SK-N-SH treated with all-trans-retinoic acid at 6 μM for 48 hours (cell line): Measurements from ENCODE around the gene SPCS3.

Experiments
- ESRRG ChIP-seq: fragments of 250-450 bp; sonication (Bioruptor Pico); IDR thresholded peaks from 2 replicates; pipeline ENCODE4 v1.6.1; 2021; ENCODE audit warnings: mild to moderate bottlenecking
- ISL1 ChIP-seq: fragments of 250-450 bp; sonication (Bioruptor Pico); IDR thresholded peaks from 2 replicates; pipeline ENCODE4 v2.1.2; 2022; ENCODE audit warnings: mild to moderate bottlenecking, moderate library complexity
- RARB ChIP-seq: fragments of 250-450 bp; sonication (Bioruptor Pico); IDR thresholded peaks from 2 replicates; pipeline ENCODE4 v1.8.0; 2021; ENCODE audit warnings: mild to moderate bottlenecking, moderate library complexity
- SNAI2 ChIP-seq: fragments of 250-450 bp; sonication (Bioruptor Pico); IDR thresholded peaks from 2 replicates; pipeline ENCODE4 v1.5.0; 2020; ENCODE audit warnings: mild to moderate bottlenecking, moderate library complexity
- TCF4 ChIP-seq: fragments of 250-450 bp; sonication (Bioruptor Pico); IDR thresholded peaks from 2 replicates; pipeline ENCODE4 v1.8.0; 2021; ENCODE audit warnings: mild to moderate bottlenecking, moderate library complexity, borderline replicate concordance
- ZFP30 ChIP-seq: fragments of 450-650 bp; formaldehyde crosslinking; IDR thresholded peaks from 2 replicates; pipeline ENCODE4 v1.5.0; 2022; ENCODE audit warnings: mild to moderate bottlenecking, moderate library complexity
- ZNF70 ChIP-seq: fragments of 450-650 bp; formaldehyde crosslinking; IDR thresholded peaks from 2 replicates; pipeline ENCODE4 v1.5.0; 2020; ENCODE audit warnings: mild to moderate bottlenecking, moderate library complexity
- ZNF8 ChIP-seq: fragments of 450-650 bp; formaldehyde crosslinking; IDR thresholded peaks from 2 replicates; pipeline ENCODE4 v1.5.0; 2020; ENCODE audit warnings: mild to moderate bottlenecking, moderate library complexity
- TF ChIP-seq, protein P1 (sequence below): fragments of 250-450 bp; sonication (Bioruptor Pico); IDR thresholded peaks from 2 replicates; pipeline ENCODE4 v1.5.0; 2020; ENCODE audit warnings: mild to moderate bottlenecking, moderate library complexity
- TF ChIP-seq, protein P2 (sequence below): fragments of 250-450 bp; sonication (Bioruptor Pico); IDR thresholded peaks from 2 replicates; pipeline ENCODE4 v1.8.0; 2021; ENCODE audit warnings: low read depth, mild to moderate bottlenecking, moderate library complexity, borderline replicate concordance
- TF ChIP-seq, protein P3 (sequence below): fragments of 250-450 bp; sonication (Bioruptor Pico); IDR thresholded peaks from 2 replicates; pipeline ENCODE4 v1.5.1; 2021; ENCODE audit warnings: mild to moderate bottlenecking, moderate library complexity
- TF ChIP-seq, protein P4 (sequence below): fragments of 250-450 bp; sonication (Bioruptor Pico); IDR thresholded peaks from 2 replicates; pipeline ENCODE4 v1.8.0; 2020; ENCODE audit warnings: mild to moderate bottlenecking, moderate library complexity, borderline replicate concordance

DNA sequence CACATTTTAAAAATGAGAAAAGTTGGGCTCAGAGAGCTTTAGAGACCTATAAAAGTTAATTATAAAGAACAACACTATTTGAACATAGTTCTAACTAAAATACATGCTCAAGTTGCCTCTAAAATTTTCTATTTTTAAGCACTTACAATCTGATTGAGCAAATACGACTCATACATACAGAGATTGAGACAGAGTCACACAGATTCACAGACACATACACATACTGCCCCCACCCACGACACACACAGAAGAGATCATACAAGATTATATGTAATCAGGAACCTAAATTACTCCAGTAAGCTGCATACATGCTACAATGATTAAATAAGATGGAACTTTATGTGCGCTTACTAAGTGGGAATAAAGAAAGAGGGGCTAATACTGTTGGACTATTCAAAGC lies 48.0 kb upstream of the SPCS3 start:
- TF ChIP-seq ZNF70, result no peak
- no peak for TF ChIP-seq RARB
- TF ChIP-seq, protein P1, sequence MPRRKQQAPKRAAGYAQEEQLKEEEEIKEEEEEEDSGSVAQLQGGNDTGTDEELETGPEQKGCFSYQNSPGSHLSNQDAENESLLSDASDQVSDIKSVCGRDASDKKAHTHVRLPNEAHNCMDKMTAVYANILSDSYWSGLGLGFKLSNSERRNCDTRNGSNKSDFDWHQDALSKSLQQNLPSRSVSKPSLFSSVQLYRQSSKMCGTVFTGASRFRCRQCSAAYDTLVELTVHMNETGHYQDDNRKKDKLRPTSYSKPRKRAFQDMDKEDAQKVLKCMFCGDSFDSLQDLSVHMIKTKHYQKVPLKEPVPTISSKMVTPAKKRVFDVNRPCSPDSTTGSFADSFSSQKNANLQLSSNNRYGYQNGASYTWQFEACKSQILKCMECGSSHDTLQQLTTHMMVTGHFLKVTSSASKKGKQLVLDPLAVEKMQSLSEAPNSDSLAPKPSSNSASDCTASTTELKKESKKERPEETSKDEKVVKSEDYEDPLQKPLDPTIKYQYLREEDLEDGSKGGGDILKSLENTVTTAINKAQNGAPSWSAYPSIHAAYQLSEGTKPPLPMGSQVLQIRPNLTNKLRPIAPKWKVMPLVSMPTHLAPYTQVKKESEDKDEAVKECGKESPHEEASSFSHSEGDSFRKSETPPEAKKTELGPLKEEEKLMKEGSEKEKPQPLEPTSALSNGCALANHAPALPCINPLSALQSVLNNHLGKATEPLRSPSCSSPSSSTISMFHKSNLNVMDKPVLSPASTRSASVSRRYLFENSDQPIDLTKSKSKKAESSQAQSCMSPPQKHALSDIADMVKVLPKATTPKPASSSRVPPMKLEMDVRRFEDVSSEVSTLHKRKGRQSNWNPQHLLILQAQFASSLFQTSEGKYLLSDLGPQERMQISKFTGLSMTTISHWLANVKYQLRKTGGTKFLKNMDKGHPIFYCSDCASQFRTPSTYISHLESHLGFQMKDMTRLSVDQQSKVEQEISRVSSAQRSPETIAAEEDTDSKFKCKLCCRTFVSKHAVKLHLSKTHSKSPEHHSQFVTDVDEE (CRISPR knock-in tag), result no peak
- no peak for TF ChIP-seq TCF4
- no peak for TF ChIP-seq SNAI2 (CRISPR knock-in tag)
- TF ChIP-seq ESRRG (CRISPR knock-in tag), result no peak
- no peak for TF ChIP-seq ZFP30 (CRISPR knock-in tag)
- TF ChIP-seq, protein P2, sequence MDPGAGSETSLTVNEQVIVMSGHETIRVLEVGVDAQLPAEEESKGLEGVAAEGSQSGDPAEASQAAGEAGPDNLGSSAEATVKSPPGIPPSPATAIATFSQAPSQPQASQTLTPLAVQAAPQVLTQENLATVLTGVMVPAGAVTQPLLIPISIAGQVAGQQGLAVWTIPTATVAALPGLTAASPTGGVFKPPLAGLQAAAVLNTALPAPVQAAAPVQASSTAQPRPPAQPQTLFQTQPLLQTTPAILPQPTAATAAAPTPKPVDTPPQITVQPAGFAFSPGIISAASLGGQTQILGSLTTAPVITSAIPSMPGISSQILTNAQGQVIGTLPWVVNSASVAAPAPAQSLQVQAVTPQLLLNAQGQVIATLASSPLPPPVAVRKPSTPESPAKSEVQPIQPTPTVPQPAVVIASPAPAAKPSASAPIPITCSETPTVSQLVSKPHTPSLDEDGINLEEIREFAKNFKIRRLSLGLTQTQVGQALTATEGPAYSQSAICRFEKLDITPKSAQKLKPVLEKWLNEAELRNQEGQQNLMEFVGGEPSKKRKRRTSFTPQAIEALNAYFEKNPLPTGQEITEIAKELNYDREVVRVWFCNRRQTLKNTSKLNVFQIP (CRISPR knock-in tag), result no peak
- TF ChIP-seq, protein P3, sequence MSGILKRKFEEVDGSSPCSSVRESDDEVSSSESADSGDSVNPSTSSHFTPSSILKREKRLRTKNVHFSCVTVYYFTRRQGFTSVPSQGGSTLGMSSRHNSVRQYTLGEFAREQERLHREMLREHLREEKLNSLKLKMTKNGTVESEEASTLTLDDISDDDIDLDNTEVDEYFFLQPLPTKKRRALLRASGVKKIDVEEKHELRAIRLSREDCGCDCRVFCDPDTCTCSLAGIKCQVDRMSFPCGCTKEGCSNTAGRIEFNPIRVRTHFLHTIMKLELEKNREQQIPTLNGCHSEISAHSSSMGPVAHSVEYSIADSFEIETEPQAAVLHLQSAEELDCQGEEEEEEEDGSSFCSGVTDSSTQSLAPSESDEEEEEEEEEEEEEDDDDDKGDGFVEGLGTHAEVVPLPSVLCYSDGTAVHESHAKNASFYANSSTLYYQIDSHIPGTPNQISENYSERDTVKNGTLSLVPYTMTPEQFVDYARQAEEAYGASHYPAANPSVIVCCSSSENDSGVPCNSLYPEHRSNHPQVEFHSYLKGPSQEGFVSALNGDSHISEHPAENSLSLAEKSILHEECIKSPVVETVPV (CRISPR knock-in tag), result no peak
- TF ChIP-seq, protein P4, sequence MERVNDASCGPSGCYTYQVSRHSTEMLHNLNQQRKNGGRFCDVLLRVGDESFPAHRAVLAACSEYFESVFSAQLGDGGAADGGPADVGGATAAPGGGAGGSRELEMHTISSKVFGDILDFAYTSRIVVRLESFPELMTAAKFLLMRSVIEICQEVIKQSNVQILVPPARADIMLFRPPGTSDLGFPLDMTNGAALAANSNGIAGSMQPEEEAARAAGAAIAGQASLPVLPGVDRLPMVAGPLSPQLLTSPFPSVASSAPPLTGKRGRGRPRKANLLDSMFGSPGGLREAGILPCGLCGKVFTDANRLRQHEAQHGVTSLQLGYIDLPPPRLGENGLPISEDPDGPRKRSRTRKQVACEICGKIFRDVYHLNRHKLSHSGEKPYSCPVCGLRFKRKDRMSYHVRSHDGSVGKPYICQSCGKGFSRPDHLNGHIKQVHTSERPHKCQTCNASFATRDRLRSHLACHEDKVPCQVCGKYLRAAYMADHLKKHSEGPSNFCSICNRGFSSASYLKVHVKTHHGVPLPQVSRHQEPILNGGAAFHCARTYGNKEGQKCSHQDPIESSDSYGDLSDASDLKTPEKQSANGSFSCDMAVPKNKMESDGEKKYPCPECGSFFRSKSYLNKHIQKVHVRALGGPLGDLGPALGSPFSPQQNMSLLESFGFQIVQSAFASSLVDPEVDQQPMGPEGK (CRISPR knock-in tag), result no peak
- no peak for TF ChIP-seq ISL1 (CRISPR knock-in tag)
- TF ChIP-seq ZNF8 (CRISPR knock-in tag), result no peak
